Posterior cingulate gyrus (tissue), 11 donors: ENCODE results near the gene CRABP2.
A peak's percentile ranks its signal among the peaks of the same experiment; 100 is the strongest.

Experiments used
- DNase-seq, 10 donors: peaks; one replicate each; pipeline versions ENCODE4 v3.0.0 to v3.0.0-alpha.2; 2020 to 2021; ENCODE audit warnings: mixed read lengths in 3 of 10
- intact Hi-C: fragments of 100-400 bp; cut with DNase I; formaldehyde crosslinking; loops from one replicate; pipeline ENCODE4 v1.15.1; 2023

The CRABP2 gene

DNA sequence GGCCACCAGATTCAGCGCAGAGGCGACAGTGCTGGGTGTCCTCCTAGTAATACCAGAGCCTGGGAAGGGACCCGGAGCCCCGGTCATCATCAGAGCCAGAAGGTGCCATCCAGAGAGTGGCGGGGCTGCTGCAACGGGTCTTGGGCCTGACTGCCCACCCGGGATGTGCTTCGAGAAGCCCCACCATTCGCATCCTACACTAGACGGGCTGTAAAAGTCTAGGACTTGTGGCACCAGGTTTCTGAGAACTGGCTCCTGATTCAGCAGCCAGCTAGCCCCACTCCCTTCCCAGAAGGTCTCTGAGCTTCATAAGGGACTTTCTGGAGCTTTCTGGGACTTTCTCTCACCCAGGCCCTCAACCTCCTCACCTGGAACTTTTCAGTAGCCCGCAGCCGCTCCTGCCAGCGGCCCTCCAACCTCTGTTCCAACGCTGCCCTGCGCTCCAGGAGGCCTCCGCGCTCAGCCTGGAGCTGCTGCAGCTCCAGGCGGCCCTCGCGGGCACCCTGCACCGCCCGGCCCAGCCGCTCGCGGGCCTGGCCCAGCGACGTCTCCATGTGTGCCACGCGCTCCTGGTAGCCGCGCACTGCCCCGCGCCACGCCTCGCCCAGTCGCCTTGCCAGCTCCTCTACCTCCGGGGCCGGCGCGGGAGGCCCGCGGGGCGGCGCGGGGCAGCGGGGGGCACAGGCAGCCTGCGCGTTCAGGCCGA is 29.1 kb downstream of the CRABP2 start:
- DNase-seq: no peak
- intact Hi-C loops: loop anchor here (5.0 kb wide), 1 partner anchor 49 kb away; no protein-coding TSS in a partner anchor

DNA sequence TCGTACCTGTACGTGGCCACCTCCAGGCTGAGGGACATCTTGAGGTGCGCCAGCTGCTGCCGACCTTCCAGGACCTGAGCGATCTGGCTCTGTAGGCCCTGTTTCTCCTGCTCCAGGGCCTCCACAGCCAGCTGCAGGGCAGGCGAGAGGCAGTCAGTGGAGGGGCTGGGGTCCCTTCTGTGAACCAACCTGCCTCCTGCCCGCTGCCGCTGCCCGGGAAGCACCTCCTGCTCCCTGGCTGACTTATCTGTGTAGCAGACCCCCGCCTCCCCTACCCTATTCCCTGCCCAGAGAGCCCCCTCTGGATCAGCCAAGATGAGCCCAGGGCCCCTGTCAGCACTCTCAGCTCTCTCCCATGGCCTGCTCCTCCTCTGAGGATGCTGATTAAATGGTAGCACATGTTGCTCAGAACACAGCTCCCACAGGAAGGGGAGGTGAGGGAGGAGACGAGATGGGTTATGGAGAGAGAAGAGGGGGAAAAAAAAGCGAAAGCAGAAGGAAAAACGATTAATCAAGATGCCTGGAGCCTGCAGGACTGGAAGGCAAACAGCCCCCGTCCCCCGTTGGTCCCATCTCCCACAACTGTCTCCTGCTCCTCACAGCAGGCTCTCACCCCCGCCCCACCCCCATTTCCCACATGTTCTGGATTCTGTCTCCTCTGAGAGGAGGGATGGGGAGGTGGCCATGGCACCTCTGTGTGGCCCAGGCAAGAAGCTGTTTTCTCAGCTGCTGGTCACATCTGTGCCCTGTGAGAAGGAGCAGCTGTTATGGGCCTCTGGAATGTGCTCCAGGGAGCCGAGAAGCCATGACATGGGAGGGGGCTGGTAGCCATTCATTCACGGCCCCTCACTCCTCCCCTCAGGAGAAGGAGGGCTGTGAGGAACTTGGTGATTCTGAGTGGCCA is 29.9 kb downstream of the CRABP2 start:
- intact Hi-C loops: loop anchor here (5.0 kb wide), 1 partner anchor 48 kb away; no protein-coding TSS in a partner anchor

DNA sequence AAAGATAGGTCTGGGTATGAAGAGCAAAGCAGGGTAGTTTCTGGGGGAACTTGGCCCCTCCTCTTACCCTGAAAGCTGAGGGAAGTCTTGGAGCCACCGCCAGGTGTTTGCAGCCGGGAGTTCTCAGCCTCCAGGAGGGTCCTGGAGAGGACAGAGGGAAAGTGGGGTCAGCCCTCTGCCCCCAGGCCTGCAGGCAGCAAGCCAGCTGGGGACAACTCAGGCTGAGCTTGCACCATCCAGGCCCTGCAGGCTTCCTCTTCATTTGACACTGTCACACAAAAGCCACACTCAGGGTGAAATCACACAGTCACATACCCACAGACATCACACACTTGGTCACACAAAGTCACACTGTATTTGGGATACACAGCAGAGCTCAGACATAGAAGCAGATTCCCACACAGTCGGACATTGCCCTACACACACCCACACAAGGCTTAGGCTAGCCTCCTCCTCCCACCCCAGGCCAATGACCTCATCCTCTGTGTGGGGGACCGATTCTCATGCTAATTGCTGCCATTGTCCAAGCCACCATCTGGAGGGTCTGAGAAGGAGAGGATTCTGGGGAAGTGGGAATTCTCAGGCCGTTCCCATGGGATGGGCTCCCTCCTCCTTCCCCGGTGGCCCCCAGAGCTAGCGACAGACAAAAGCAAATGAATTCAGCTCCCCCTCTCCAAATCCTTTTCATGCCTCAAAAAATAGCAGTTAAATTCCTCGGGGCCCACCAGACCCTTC is 31.8 kb downstream of the CRABP2 start:
- peak in 2 of 10 donors; percentile 46 to 49 for DNase-seq
- intact Hi-C loops: no loop called here

More for the DNA sequence above, 29.9 kb downstream of the CRABP2 start:
- no peak for DNase-seq

DNA sequence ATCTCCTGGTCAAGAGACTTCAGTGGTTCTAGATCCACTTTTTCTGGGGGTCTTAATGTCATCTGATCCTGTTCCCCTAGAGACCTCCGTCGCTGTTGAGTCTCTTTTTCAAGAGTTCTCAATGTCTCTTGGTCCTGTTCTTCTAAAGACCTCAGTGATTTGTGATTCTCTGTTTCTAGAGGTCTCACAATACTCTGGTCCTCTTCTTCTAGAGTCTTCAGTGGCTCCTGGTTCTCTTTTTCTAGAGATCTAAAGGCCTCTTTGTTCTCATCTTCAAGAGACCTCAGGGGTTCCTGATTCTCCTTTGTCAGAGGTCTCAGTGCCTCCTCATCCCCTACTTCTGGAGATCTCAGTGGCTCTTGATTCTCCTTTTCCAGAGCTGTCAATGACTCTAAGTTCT is 33.6 kb downstream of the CRABP2 start:
- DNase-seq: no peak
- intact Hi-C loops: no loop called here

DNA sequence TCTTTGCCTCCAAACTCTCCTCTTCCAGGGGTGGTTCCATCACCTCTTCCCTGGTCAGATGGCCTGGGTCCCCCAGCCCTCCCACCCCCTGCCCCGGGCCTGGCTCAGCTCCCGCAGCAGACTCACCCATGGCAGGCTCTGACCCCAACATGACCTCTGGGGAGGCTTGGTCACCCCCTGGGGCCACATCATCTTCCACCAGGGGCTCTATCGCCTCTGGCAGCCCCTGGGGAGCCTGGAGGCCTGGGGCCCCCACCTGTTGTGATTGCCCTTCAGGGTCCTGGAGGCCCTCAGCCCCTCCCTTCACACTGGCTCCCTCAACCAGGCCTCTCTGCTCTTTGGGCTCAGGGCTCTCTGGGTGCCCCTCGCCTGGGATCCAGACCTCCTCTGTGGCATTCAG is 34.6 kb downstream of the CRABP2 start:
- DNase-seq: no peak
- intact Hi-C loops: no loop called here

DNA sequence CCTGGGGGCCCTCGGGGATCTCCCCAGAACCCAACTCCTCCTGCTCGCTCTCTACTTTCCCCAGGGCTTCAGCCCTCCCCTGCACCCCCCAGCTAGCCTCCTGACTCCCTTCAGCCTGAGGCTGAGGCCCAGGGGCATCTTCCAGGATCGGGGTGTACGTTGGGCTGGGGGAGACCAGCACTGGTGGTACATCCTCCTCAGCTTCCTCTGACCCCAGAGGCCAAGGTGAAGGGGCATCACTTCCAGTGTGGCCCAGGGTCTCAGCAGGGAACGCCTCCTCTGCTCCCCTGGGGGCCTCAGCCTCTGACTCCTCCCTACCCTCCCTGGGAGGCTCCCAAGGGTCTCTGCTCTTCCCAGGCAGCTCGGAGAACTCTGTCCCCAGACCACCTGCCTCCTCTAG is 35.0 kb downstream of the CRABP2 start:
- no peak for DNase-seq
- intact Hi-C loops: no loop called here

DNA sequence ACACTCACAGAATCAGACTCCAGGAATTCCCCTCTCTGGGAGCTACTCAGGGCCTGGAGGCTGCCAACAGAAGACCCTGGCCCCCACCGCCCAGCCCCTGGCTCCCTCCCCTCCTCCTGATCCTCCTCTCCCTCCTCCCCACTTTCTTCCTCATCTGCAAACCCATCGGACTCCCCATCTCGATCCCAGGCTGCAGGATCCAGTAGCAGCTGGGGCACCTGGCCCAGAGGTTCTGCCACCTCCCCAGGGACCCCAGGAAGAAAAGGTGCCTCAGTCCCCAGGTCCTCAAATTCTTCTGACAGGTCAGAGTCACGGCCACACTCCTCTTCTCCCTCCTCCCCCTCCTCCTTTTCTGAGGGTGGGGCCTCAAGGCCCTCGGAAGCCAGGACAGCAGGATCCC is 35.6 kb downstream of the CRABP2 start:
- intact Hi-C loops: no loop called here
- DNase-seq: no peak

DNA sequence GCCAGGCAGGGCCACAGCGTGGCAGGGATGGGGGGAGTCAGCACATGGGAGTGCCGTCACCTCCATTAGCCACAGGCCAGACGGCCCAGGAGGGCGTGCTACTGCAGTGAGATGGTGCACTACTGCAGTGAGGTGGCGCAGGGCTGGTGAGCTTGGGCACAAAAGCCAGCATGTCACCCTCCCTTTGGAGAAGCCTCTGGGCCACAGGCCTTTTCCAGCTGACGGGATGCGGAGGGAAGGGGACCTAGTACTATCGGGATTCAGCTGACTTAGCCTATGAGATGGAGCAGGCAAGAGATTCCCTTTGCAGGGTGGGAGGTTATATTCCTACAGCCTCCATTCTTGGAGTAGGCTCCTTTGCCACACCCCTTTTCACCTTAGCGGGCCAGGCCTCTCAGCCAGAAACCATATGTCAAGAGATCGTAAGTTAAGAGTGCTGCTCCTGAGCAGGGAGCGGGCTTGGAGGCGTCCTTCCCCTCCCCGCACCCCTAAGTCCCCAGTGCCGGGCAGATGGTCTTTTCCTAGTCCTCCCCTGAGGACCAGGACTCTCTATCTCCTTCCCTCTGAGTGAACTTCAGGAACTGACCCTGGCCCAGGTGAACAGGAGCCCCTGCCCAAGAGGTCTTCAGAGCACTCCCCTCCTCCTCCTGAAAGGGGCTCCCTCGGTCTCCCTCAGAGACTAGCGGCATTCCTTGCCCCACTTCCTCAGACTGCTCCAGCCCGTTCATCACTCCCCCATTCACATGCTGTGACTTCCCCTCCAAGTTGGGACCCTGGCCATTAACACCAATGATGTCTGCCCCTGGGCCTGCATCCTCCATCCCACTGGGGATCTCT is 36.4 kb downstream of the CRABP2 start:
- DNase-seq: no peak
- intact Hi-C loops: no loop called here

DNA sequence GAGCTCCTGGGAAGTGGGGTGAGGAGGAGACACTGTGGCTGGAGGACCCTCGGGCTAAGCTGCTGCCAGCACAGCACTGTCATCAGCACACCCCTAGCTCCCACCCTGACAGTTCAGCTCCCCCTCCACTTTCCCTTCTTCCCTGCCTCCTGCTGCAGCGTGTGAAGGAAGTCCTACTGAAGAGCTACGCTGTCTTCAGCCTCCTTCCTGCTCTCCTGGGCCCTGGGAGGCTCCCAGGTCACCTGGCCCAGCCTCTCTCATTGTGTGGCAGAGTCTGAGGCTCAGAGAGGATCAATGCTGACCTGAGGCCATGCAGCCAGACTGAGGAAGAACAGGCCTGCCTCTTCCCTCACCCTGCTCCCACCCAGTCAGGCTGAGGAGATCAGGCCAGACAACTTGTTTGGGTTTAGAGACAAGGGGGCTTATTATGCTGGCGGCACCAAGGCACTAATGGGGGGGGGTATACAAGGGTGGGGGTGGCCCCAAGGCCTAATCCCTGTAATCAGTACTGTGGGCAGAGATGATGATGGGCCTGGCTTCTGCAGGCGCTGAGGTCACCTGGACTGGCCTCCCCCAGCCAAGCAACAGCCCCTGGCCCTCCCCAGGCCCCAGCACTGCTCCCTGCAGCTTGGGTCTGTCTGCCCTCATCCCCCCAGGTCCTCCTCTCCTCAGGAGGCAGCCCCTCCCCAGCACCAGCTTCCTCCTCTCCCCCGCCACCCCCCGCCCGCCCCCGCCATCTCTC is 37.2 kb downstream of the CRABP2 start:
- intact Hi-C loops: no loop called here

DNA sequence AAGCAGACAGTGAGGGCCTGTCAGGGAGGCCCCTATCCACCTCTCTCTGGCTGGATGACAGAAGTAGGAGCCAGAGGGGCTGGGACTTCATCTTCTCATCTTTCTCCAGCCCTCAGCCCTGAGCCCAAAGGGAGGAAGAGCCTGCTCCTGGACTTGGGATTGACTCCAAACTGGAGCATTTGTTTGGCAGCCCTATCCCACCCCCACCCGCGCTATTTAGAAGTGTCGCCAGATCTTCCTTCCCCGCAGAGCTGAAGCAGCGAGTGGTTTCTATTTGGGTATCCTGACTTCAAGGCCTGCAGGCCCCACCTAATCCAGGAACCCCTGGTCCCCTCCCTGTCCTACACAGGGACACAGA is 37.8 kb downstream of the CRABP2 start:
- intact Hi-C loops: no loop called here
- DNase-seq: peak in 3 of 10 donors; percentile 36 to 43 (median 40)

More for the DNA sequence above, 37.2 kb downstream of the CRABP2 start:
- no peak for DNase-seq

DNA sequence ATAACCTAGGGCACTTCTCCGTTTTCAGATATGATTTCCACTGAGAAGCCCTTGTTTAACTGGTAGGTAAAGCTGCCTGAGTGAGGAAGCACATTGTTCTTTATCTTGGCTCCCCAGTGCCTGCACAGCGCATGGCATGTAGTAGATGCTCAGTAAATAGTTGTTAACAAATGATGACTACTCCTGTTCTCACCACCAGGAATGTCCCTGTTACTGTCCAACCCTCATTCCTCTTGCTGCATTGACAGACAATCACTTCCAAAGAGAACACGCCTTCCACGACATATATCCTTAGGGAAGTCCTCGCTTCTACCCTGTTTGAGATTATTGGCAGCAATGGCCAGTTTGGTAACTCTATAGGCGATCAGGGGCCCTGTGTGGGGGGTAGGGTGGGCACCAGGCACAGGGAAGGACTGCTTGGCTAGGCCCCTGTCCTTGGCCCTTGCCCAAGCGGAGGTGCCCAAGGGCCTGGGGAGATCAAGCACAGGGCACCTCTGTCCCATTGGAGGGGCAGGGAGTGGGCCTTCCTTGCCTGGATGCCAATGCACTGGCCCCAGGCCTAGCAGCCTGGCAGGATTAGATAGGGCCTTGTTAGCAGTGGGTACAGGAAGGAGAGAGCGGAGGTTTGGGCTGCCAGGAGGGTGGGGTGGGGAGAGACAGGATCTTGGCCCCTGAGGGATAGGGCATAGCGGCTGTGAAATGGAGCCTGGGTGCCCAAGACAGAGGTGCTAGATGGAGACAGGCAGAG is 38.3 kb downstream of the CRABP2 start:
- no peak for DNase-seq
- intact Hi-C loops: no loop called here

DNA sequence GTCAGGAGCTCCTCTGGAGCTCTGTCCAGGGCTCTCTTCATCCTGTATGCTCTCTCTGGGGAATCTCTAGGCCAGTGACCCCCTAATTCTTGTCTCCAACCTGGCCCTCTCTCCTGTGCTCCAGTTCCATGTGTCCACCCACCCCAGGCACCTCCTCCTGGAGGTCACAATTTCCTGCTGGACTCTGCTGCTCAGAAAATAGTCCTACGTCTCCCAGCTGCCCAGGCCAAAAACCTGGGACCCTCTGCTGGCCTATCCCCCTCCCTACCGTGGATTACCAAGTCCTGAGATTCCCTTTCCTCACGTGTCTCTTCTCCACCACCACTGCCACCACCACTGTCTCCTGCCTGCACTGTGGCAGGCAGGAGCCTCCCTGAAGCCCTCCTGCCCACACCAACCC is 39.8 kb downstream of the CRABP2 start:
- intact Hi-C loops: no loop called here

DNA sequence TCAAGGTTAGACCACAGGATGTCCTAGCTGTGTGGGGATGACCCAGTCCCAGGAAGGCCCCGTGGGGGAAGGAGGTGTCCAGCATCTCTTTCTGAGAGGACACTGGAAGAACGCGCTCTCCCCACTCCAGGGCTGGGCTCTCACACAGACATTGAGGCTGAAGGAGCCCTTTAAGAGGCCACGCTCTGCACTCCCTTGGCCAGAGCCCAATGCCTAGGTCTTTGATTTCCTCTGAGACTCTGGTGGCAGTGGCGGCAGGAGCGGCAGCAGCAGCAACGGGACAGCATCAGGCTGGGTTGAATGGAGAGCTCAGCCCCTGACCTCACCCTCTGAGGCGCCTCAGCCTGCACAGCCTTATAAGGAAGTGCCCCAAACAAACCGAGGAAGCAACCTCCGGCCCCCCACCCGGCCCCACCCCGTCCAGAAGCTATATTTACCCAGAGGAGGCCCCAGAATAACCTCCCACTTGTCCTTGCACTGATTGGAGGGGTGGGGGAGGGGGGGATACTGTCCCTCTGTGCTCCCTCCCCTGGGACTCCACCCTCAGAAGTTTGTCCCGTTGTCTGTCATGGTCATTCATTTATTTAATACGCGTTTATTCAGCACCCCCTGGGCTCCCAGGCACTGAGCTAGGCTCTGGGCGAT is 40.5 kb downstream of the CRABP2 start:
- DNase-seq: peak in 2 of 10 donors; percentile 40 to 84
- intact Hi-C loops: no loop called here

More for the DNA sequence above, 39.8 kb downstream of the CRABP2 start:
- no peak for DNase-seq

DNA sequence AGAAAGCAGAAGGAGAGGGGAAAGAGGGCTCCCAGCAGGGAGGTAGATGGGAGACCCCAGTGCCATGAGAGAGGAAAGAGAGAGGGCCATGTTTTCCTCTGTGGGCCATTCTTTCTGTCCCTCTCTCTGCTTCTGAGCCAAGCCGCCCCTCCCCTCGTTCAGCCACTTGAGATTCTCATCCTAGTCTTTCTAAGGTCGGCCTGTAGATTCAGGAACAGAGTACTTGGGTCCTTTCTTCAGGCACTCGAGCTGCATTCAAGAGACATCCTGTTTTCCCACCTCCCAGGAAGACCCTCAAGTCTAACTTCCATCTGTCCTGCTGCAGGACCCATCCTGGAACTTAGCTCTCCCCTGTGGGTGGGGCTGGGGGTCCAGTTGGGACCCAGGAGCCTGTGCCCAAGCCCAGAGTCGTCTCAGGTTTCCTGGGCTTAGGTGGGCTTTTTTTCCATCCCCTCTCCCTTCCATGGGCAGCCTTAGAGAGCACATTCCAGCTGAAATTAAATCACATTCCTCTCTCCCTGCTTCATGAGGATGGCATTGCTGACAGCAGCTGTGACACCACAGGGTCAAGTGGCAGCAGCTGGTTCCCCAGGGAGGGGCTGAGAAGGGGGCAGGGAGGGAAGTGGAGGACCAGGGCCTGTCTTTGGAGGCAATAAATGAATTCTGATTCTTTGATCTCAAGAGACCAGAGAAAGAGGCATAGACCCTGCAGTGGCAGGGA is 41.2 kb downstream of the CRABP2 start:
- intact Hi-C loops: no loop called here
- DNase-seq: peak in 1 of 10 donors; percentile 73

DNA sequence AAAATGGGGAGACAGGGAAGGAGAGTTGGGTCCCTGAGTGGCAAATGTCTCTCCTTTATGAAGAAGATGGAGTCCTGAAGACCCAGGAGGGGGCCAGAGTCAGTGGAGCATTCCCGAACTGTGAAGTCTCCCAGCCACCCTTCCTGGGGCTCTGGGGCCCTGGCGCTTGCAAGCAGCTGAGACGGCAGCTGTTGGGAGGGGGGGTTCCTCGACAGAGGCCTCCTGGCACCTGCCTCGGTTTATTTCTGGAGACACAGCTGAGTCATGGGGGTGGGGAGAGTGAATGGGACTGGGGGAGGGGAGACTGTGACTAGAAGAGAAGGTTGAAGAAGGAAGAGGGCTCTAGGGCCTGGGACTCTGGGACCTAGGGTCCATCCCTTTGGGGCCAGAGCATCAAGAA is 42.2 kb downstream of the CRABP2 start:
- intact Hi-C loops: no loop called here
- DNase-seq: peak in 4 of 10 donors; percentile 32 to 91 (median 68)

DNA sequence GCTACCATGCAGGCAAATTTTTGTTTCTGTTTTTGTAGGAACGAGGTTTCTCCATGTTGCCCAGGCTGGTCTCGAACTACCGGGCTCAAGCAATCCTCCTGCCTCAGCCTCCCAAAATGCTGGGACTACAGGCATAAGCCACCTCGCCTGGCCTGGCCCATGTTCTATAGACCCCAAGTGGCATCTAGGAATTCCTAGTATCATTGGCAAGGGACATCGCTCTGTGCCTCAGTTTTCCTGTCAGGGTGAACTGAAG is 42.7 kb downstream of the CRABP2 start:
- DNase-seq: peak in 1 of 10 donors; percentile 67
- intact Hi-C loops: no loop called here

DNA sequence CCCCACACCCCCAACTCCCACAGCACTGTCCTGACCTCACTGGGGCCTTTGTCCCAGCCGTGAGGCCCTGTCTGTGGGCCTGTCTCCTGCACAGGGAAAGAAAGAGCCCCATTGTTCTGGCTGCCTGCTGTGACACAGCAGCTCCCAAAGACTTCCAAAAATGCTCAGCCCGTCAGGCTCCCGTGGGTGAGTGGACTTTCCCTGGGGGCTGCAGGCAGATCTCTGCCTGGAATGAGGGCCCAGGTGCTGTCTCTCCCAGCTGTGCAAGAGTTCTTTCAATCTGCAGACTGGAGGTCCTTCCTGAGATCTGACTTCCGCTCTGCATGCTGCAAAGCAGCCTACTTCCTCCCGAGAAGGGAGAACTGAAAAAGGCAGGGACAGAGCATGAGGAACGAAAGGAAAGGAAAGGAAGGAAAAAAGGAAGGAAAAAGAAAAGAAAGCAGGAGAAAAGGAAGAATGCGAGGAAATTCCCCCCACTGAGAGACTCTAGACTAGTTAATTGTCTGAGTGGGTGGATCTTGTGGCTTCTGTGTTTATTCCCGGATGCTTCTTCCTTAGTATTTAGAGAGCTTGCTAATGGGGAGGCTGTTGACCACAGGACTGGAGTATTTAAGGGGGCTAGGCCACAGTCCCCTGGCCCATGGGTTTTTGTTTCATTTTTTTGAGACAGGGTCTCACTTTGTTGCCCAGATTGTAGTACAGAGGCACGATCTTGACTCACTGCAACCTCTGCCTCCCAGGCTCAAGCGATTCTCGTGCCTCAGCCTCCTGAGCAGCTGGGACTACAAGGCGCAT is 43.2 kb downstream of the CRABP2 start:
- peak in 7 of 10 donors; percentile 55 to 95 (median 72) for DNase-seq
- intact Hi-C loops: no loop called here
